Calu3 (cell line): ENCODE measurements around the gene PLB1. TPM values are rescaled to one million over a fixed set of nuclear protein-coding genes. Genes with fewer than 3 reads are reported as not detected.

Experiments
- BruUV-seq: library from RNA; stranded (reverse); fragments of 400-500 nt; replicated peaks from 2 replicates; lab custom pipeline; 2021; lab: Mats Ljungman, UMichigan
- CTCF ChIA-PET: fragments of 300-600 bp; sonication (Branson Sonifier 250); formaldehyde crosslinking; loops from one replicate; lab custom pipeline; 2022; ENCODE audit warnings: antibody characterized with exemption; lab: Charles Lee
- DNase-seq: peaks from one replicate; pipeline ENCODE4 v3.0.0; 2022
- H3K27ac Mint-ChIP-seq: one replicate; pipeline ENCODE4 v1.8.0; 2022; ENCODE audit warnings: mixed read lengths; ENCODE audit not compliant: unreplicated experiment
- H3K27me3 Mint-ChIP-seq: one replicate; pipeline ENCODE4 v1.8.0; 2022; ENCODE audit warnings: mixed read lengths; ENCODE audit not compliant: unreplicated experiment
- H3K36me3 Mint-ChIP-seq: one replicate; pipeline ENCODE4 v1.8.0; 2022; ENCODE audit warnings: mild to moderate bottlenecking, moderate library complexity, mixed read lengths; ENCODE audit not compliant: insufficient read depth, unreplicated experiment
- H3K4me1 Mint-ChIP-seq: one replicate; pipeline ENCODE4 v1.8.0; 2022; ENCODE audit warnings: mild to moderate bottlenecking, low read depth, mixed read lengths; ENCODE audit not compliant: unreplicated experiment
- H3K4me3 Mint-ChIP-seq: one replicate; pipeline ENCODE4 v1.8.0; 2022; ENCODE audit warnings: mild to moderate bottlenecking, low read depth, moderate library complexity, mixed read lengths; ENCODE audit not compliant: unreplicated experiment
- H3K9me3 Mint-ChIP-seq: one replicate; pipeline ENCODE4 v1.8.0; 2022; ENCODE audit warnings: low read depth, mixed read lengths; ENCODE audit not compliant: unreplicated experiment
- CTCF ChIP-seq: fragments of 200-600 bp; IDR thresholded peaks from one replicate; pipeline ENCODE4 v1.8.0; 2022; ENCODE audit warnings: antibody characterized with exemption; ENCODE audit not compliant: unreplicated experiment
- intact Hi-C: fragments of 100-400 bp; cut with micrococcal nuclease; formaldehyde crosslinking; loops from one replicate; pipeline ENCODE4 v1.10.0; 2022; ENCODE audit not compliant: unreplicated experiment
- total RNA-seq: library from RNA; stranded (reverse); gene quantifications from 2 replicates; pipeline ENCODE4 v1.2.3, GENCODE V29; 2022

PLB1 gene
- total RNA-seq, 1 experiment from 2014 or later, result 1.6 TPM

GRCh38 chr2:28692411-28692810 lies 196.6 kb downstream of the PLB1 start:
- no peak for TF ChIP-seq CTCF
- H3K36me3 Mint-ChIP-seq, result peaks cover 5% of the 10 kb centered on the region
- no peaks in the 10 kb centered on the region for H3K27me3 Mint-ChIP-seq
- intact Hi-C loops, result no loop called here
- H3K9me3 Mint-ChIP-seq, result no peaks in the 10 kb centered on the region
- peaks cover 17% of the 10 kb centered on the region for H3K4me1 Mint-ChIP-seq
- no peak overlapping the region for H3K4me3 Mint-ChIP-seq
- CTCF ChIA-PET, result no interaction called here
- H3K27ac Mint-ChIP-seq, result no peak overlapping the region
- no peak for DNase-seq
- BruUV-seq, result no TSS peak

GRCh38 chr2:28693223-28693622 lies 197.4 kb downstream of the PLB1 start:
- H3K27me3 Mint-ChIP-seq, result no peaks in the 10 kb centered on the region
- no peak overlapping the region for H3K27ac Mint-ChIP-seq
- no peaks in the 10 kb centered on the region for H3K9me3 Mint-ChIP-seq
- CTCF ChIA-PET, result no interaction called here
- BruUV-seq, result no TSS peak
- intact Hi-C loops, result no loop called here
- no peaks in the 10 kb centered on the region for H3K36me3 Mint-ChIP-seq
- H3K4me1 Mint-ChIP-seq, result peaks cover 17% of the 10 kb centered on the region
- no peak for DNase-seq
- TF ChIP-seq CTCF, result no peak
- H3K4me3 Mint-ChIP-seq, result no peak overlapping the region

Other genes with a start within 250 kb of the PLB1 start
- gene FOSL2, start 103.2 kb upstream of the PLB1 start, total RNA-seq, result 53.7 and 57.3 TPM in 2 replicates